HG02852 (cell line): Measurements from ENCODE around the gene PLXNA2.

ENCODE experiments used
- ATAC-seq: cut with Tn5 transposase; IDR thresholded peaks from one replicate; pipeline ENCODE4 v1.9.1; 2021; ENCODE audit warnings: mild to moderate bottlenecking, moderate library complexity; ENCODE audit not compliant: unreplicated experiment

Gene PLXNA2

GRCh38 chr1:208225954-208226937 is 17.9 kb downstream of the PLXNA2 start:
- ATAC-seq: no peak

- no peak for ATAC-seq
Measured at GRCh38 chr1:208224192-208224713, 19.9 kb downstream of the PLXNA2 start.

- no peak for ATAC-seq
Measured at GRCh38 chr1:208223136-208223535, 21.0 kb downstream of the PLXNA2 start.

- no peak for ATAC-seq
Measured at GRCh38 chr1:208222376-208223126, 21.6 kb downstream of the PLXNA2 start.

GRCh38 chr1:208221291-208221622 is 22.9 kb downstream of the PLXNA2 start:
- ATAC-seq: no peak

- no peak for ATAC-seq
Measured at GRCh38 chr1:208219659-208220282, 24.4 kb downstream of the PLXNA2 start.

- no peak for ATAC-seq
Measured at GRCh38 chr1:208219098-208219658, 25.0 kb downstream of the PLXNA2 start.

GRCh38 chr1:208218237-208219097 is 25.7 kb downstream of the PLXNA2 start:
- ATAC-seq: no peak

GRCh38 chr1:208217781-208218180 is 26.4 kb downstream of the PLXNA2 start:
- no peak for ATAC-seq

GRCh38 chr1:208216806-208217205 is 27.4 kb downstream of the PLXNA2 start:
- no peak for ATAC-seq

- no peak for ATAC-seq
Measured at GRCh38 chr1:208216062-208216461, 28.1 kb downstream of the PLXNA2 start.

- ATAC-seq: no peak
Measured at GRCh38 chr1:208215393-208215792, 28.8 kb downstream of the PLXNA2 start.

GRCh38 chr1:208213786-208214185 is 30.4 kb downstream of the PLXNA2 start:
- ATAC-seq: no peak

- no peak for ATAC-seq
Measured at GRCh38 chr1:208212893-208213292, 31.3 kb downstream of the PLXNA2 start.

GRCh38 chr1:208211921-208212843 is 32.0 kb downstream of the PLXNA2 start:
- no peak for ATAC-seq

- no peak for ATAC-seq
Measured at GRCh38 chr1:208209896-208210589, 34.1 kb downstream of the PLXNA2 start.

GRCh38 chr1:208209286-208209685 is 34.9 kb downstream of the PLXNA2 start:
- ATAC-seq: no peak

GRCh38 chr1:208208132-208208487 is 36.1 kb downstream of the PLXNA2 start:
- ATAC-seq: no peak
